Activated CD4-positive, alpha-beta T cell treated with anti-CD3 and anti-CD28 coated beads, Interleukin-2, amount 10 ng/mL, durations not matched to agents 24 days and 14 days (primary cell): ENCODE data around the gene GAMT. TPM values are rescaled to one million over a fixed set of nuclear protein-coding genes. Genes with fewer than 3 reads are reported as not detected.
A peak's percentile ranks its signal among the peaks of the same experiment; 100 is the strongest.

ENCODE experiments used
- DNase-seq: peaks from one replicate; pipeline ENCODE4 v3.0.0; 2022
- H3K27ac Mint-ChIP-seq: one replicate; pipeline ENCODE4 v1.8.0; 2022; ENCODE audit warnings: mild to moderate bottlenecking, mixed read lengths
- H3K27me3 Mint-ChIP-seq: one replicate; pipeline ENCODE4 v1.8.0; 2022; ENCODE audit warnings: mixed read lengths
- H3K36me3 Mint-ChIP-seq: one replicate; pipeline ENCODE4 v1.8.0; 2022; ENCODE audit warnings: low read depth, mild to moderate bottlenecking, mixed read lengths
- H3K4me1 Mint-ChIP-seq: one replicate; pipeline ENCODE4 v1.8.0; 2021; ENCODE audit warnings: mixed read lengths
- H3K4me3 Mint-ChIP-seq: one replicate; pipeline ENCODE4 v1.8.0; 2022; ENCODE audit warnings: mild to moderate bottlenecking, moderate library complexity, mixed read lengths
- H3K9me3 Mint-ChIP-seq: one replicate; pipeline ENCODE4 v1.8.0; 2021; ENCODE audit warnings: mixed read lengths
- intact Hi-C: fragments of 100-400 bp; cut with micrococcal nuclease; formaldehyde crosslinking; loops from one replicate; pipeline ENCODE4 v1.15.1; 2023
- total RNA-seq: library from RNA; stranded (reverse); gene quantifications from 2 replicates; pipeline ENCODE4 v1.2.3, GENCODE V29; 2022

GAMT gene
- total RNA-seq, 1 donor from 2014 or later: 32.6 TPM

- no peak for DNase-seq
- Mint-ChIP-seq H3K4me3 (no peak overlapping the region), H3K36me3 (peaks cover 7% of the 10 kb centered on the region), H3K27ac (no peak overlapping the region), H3K27me3 (no peaks in the 10 kb centered on the region), H3K9me3 (no peaks in the 10 kb centered on the region), H3K4me1 (no peaks in the 10 kb centered on the region)
- intact Hi-C loops: no loop called here
These were observed 28.3 kb downstream of the GAMT start for GRCh38 chr19:1373042-1373533.

GRCh38 chr19:1370579-1371361 is 30.6 kb downstream of the GAMT start:
- H3K27me3 Mint-ChIP-seq: no peaks in the 10 kb centered on the region
- DNase-seq: no peak
- H3K27ac Mint-ChIP-seq: no peak overlapping the region
- intact Hi-C loops: no loop called here
- no peaks in the 10 kb centered on the region for H3K9me3 Mint-ChIP-seq
- peaks cover 9% of the 10 kb centered on the region for H3K36me3 Mint-ChIP-seq
- H3K4me1 Mint-ChIP-seq: peaks cover 1% of the 10 kb centered on the region
- no peak overlapping the region for H3K4me3 Mint-ChIP-seq

GRCh38 chr19:1369214-1369805 is 32.0 kb downstream of the GAMT start:
- Mint-ChIP-seq H3K4me1 (peaks cover 4% of the 10 kb centered on the region), H3K4me3 (no peak overlapping the region), H3K9me3 (no peaks in the 10 kb centered on the region), H3K36me3 (peaks cover 11% of the 10 kb centered on the region), H3K27me3 (no peaks in the 10 kb centered on the region), H3K27ac (no peak overlapping the region)
- DNase-seq: no peak
- intact Hi-C loops: no loop called here

- Mint-ChIP-seq H3K4me1 (peaks cover 17% of the 10 kb centered on the region), H3K4me3 (no peak overlapping the region), H3K27me3 (no peaks in the 10 kb centered on the region), H3K27ac (no peak overlapping the region), H3K9me3 (no peaks in the 10 kb centered on the region), H3K36me3 (peaks cover 14% of the 10 kb centered on the region)
- intact Hi-C loops: no loop called here
- no peak for DNase-seq
These were observed 34.2 kb downstream of the GAMT start for GRCh38 chr19:1366899-1367870.

GRCh38 chr19:1366296-1366695 is 35.0 kb downstream of the GAMT start:
- H3K4me3 Mint-ChIP-seq: no peak overlapping the region
- H3K9me3 Mint-ChIP-seq: no peaks in the 10 kb centered on the region
- DNase-seq: no peak
- no peaks in the 10 kb centered on the region for H3K27me3 Mint-ChIP-seq
- H3K27ac Mint-ChIP-seq: no peak overlapping the region
- intact Hi-C loops: no loop called here
- H3K36me3 Mint-ChIP-seq: peaks cover 20% of the 10 kb centered on the region
- H3K4me1 Mint-ChIP-seq: peaks cover 22% of the 10 kb centered on the region

GRCh38 chr19:1365319-1366269 is 35.7 kb downstream of the GAMT start:
- Mint-ChIP-seq H3K4me1 (peaks cover 22% of the 10 kb centered on the region), H3K36me3 (peaks cover 22% of the 10 kb centered on the region), H3K27me3 (no peaks in the 10 kb centered on the region), H3K9me3 (no peaks in the 10 kb centered on the region), H3K27ac (no peak overlapping the region), H3K4me3 (no peak overlapping the region)
- no peak for DNase-seq
- intact Hi-C loops: no loop called here

GRCh38 chr19:1364070-1364704 is 37.2 kb downstream of the GAMT start:
- intact Hi-C loops: loop anchor here (5.0 kb wide), 1 partner anchor 87 kb away; the partner anchor contains the start of gene FAM174C
- H3K36me3 Mint-ChIP-seq: peaks cover 27% of the 10 kb centered on the region
- H3K27me3 Mint-ChIP-seq: no peaks in the 10 kb centered on the region
- H3K27ac Mint-ChIP-seq: peak overlapping the region; percentile 53
- H3K4me3 Mint-ChIP-seq: peak overlapping the region; percentile 67
- H3K9me3 Mint-ChIP-seq: no peaks in the 10 kb centered on the region
- DNase-seq: no peak
- H3K4me1 Mint-ChIP-seq: peaks cover 22% of the 10 kb centered on the region

GRCh38 chr19:1363599-1363998 is 37.7 kb downstream of the GAMT start:
- intact Hi-C loops: loop anchor here (5.0 kb wide), 1 partner anchor 86 kb away; the partner anchor contains the start of gene FAM174C
- peak overlapping the region; percentile 72 for H3K27ac Mint-ChIP-seq
- DNase-seq: peak; percentile 76

GRCh38 chr19:1362387-1363257 is 38.7 kb downstream of the GAMT start:
- Mint-ChIP-seq H3K9me3 (no peaks in the 10 kb centered on the region), H3K36me3 (peaks cover 33% of the 10 kb centered on the region), H3K4me3 (peak overlapping the region; percentile 54), H3K27ac (no peak overlapping the region), H3K27me3 (no peaks in the 10 kb centered on the region), H3K4me1 (peaks cover 22% of the 10 kb centered on the region)
- intact Hi-C loops: loop anchor here (5.0 kb wide), 1 partner anchor 85 kb away; the partner anchor contains the start of gene FAM174C
- no peak for DNase-seq

More at GRCh38 chr19:1363599-1363998, 37.7 kb downstream of the GAMT start:
- Mint-ChIP-seq H3K4me1 (peaks cover 22% of the 10 kb centered on the region), H3K27me3 (no peaks in the 10 kb centered on the region), H3K9me3 (no peaks in the 10 kb centered on the region), H3K4me3 (peak overlapping the region; percentile 54), H3K36me3 (peaks cover 28% of the 10 kb centered on the region)

GRCh38 chr19:1361601-1362386 is 39.5 kb downstream of the GAMT start:
- Mint-ChIP-seq H3K27me3 (no peaks in the 10 kb centered on the region), H3K4me1 (peaks cover 21% of the 10 kb centered on the region), H3K9me3 (no peaks in the 10 kb centered on the region), H3K4me3 (no peak overlapping the region), H3K36me3 (peaks cover 34% of the 10 kb centered on the region), H3K27ac (no peak overlapping the region)
- DNase-seq: no peak
- intact Hi-C loops: loop anchor here (5.0 kb wide), 1 partner anchor 84 kb away; the partner anchor contains the start of gene FAM174C

GRCh38 chr19:1360818-1361461 is 40.4 kb downstream of the GAMT start:
- peaks cover 21% of the 10 kb centered on the region for H3K4me1 Mint-ChIP-seq
- no peaks in the 10 kb centered on the region for H3K9me3 Mint-ChIP-seq
- no peak for DNase-seq
- no peaks in the 10 kb centered on the region for H3K27me3 Mint-ChIP-seq
- peaks cover 32% of the 10 kb centered on the region for H3K36me3 Mint-ChIP-seq
- H3K27ac Mint-ChIP-seq: no peak overlapping the region
- H3K4me3 Mint-ChIP-seq: no peak overlapping the region
- intact Hi-C loops: loop anchor here (5.0 kb wide), 1 partner anchor 84 kb away; the partner anchor contains the start of gene FAM174C
